ENCODE data around the gene CMAS. TPM values are rescaled to one million over a fixed set of nuclear protein-coding genes. Genes with fewer than 3 reads are reported as not detected.

Gene CMAS
- total RNA-seq, 1 experiment from 2014 or later: 37.7 TPM

DNA sequence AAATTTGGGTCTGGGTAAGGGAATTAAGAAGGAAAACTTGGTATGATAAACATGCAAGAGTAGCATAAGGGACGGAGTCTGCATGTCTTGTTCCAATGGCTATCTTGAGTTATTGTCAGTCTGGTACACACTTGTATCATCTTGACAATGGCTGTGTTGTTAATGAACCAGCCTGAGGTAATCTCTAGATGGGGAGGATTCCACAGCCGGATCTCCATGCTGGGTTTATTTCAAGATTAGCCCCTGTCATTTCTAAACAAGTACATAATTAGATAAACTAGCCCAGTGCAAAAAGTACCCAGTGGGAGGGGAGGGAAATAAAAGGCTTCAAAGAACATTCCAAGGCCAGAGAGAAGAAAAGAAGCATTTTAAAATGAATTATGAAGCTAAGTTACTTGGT lies 16.5 kb upstream of the CMAS start:
- BruUV-seq (replicated peaks): no TSS peak
- H3K27me3 ChIP-seq (replicated peaks; ENCODE audit: insufficient read depth, low read depth, low read length, poor library complexity): no peaks in the 10 kb centered on the region
- ChIA-PET CTCF (no interaction called here), POLR2A (ENCODE audit: low non-redundant PET) (no interaction called here)
- no peaks in the 10 kb centered on the region for H3K9me3 ChIP-seq (ENCODE audit: low read depth, low read length, poor library complexity, severe bottlenecking)
- no peaks in the 10 kb centered on the region for H3K4me1 ChIP-seq (ENCODE audit: insufficient read depth, low read length, poor library complexity, severe bottlenecking)
- no peak for DNase-seq (ENCODE audit: low spot score)
- no peak for TF ChIP-seq EZH2 (IDR thresholded peaks at IDR 0.05; ENCODE audit: borderline replicate concordance, low read depth, low read length, poor library complexity, severe bottlenecking)
- TF ChIP-seq, protein P1, sequence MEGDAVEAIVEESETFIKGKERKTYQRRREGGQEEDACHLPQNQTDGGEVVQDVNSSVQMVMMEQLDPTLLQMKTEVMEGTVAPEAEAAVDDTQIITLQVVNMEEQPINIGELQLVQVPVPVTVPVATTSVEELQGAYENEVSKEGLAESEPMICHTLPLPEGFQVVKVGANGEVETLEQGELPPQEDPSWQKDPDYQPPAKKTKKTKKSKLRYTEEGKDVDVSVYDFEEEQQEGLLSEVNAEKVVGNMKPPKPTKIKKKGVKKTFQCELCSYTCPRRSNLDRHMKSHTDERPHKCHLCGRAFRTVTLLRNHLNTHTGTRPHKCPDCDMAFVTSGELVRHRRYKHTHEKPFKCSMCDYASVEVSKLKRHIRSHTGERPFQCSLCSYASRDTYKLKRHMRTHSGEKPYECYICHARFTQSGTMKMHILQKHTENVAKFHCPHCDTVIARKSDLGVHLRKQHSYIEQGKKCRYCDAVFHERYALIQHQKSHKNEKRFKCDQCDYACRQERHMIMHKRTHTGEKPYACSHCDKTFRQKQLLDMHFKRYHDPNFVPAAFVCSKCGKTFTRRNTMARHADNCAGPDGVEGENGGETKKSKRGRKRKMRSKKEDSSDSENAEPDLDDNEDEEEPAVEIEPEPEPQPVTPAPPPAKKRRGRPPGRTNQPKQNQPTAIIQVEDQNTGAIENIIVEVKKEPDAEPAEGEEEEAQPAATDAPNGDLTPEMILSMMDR (conservative IDR thresholded peaks at IDR 0.05; ENCODE audit: low read depth, low read length): no peak
- intact Hi-C loops (cut with micrococcal nuclease; ENCODE audit: unreplicated experiment): no loop called here
- H3K4me3 ChIP-seq (ENCODE audit: low read depth, low read length, poor library complexity, severe bottlenecking): no peak overlapping the region
- no peak overlapping the region for H3K27ac ChIP-seq (ENCODE audit: low read depth, low read length, poor library complexity, severe bottlenecking)
- H3K36me3 ChIP-seq (ENCODE audit: insufficient read depth, low read length, poor library complexity, severe bottlenecking): no peaks in the 10 kb centered on the region

DNA sequence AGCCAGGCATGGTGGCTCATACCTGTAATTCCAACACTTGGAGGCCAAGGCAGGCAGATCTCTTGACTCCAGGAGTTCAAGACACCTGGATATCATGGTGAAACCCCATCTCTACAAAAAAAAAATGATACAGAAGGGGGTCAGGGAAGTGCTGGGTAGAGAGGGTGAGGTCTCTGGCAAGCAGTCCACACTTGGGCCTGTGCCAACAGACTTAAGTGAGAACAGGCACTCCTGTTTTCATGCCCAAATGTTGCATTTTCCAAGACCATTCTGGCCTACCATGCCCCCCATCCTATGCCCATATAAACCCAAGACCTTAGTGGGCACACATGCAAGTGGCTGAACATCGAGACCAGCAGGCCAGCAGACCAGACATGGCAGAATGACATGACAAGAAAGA lies 16.0 kb upstream of the CMAS start:
- no peak for DNase-seq (ENCODE audit: low spot score)
- no peak overlapping the region for H3K4me3 ChIP-seq (ENCODE audit: low read depth, low read length, poor library complexity, severe bottlenecking)
- H3K36me3 ChIP-seq (ENCODE audit: insufficient read depth, low read length, poor library complexity, severe bottlenecking): no peaks in the 10 kb centered on the region
- POLR2A ChIA-PET (ENCODE audit: low non-redundant PET): no interaction called here
- intact Hi-C loops (cut with micrococcal nuclease; ENCODE audit: unreplicated experiment): no loop called here
- no peaks in the 10 kb centered on the region for H3K27me3 ChIP-seq (replicated peaks; ENCODE audit: insufficient read depth, low read depth, low read length, poor library complexity)
- no peak overlapping the region for H3K27ac ChIP-seq (ENCODE audit: low read depth, low read length, poor library complexity, severe bottlenecking)
- H3K9me3 ChIP-seq (ENCODE audit: low read depth, low read length, poor library complexity, severe bottlenecking): no peaks in the 10 kb centered on the region
- CTCF ChIA-PET: no interaction called here
- H3K4me1 ChIP-seq (ENCODE audit: insufficient read depth, low read length, poor library complexity, severe bottlenecking): no peaks in the 10 kb centered on the region
- no peak for TF ChIP-seq EZH2 (IDR thresholded peaks at IDR 0.05; ENCODE audit: borderline replicate concordance, low read depth, low read length, poor library complexity, severe bottlenecking)
- TF ChIP-seq, protein P1 (conservative IDR thresholded peaks at IDR 0.05; ENCODE audit: low read depth, low read length): no peak
- BruUV-seq (replicated peaks): no TSS peak

DNA sequence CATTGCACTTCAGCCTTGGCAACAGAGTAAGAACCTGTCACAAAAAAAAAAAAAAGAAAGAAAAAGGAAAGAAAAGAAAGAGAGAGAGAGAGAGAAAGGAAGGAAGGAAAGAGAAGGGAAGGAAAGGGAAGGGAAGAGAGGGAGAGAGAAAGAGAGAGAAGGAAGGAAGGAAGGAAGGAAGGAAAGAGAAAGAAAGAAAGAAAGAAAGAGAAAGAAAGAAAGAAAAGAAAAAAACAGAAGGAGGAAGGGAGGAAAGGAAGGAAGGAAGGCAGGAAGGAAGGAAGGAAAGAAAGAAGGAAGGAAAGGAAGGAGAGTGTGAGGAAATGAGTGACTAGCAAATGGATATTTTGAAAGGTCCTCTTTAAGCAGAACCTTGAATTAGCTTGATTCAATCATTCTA lies 13.3 kb upstream of the CMAS start:
- H3K27ac ChIP-seq (ENCODE audit: low read depth, low read length, poor library complexity, severe bottlenecking): no peak overlapping the region
- TF ChIP-seq, protein P1 (conservative IDR thresholded peaks at IDR 0.05; ENCODE audit: low read depth, low read length): no peak
- no peak for TF ChIP-seq EZH2 (IDR thresholded peaks at IDR 0.05; ENCODE audit: borderline replicate concordance, low read depth, low read length, poor library complexity, severe bottlenecking)
- no peak for DNase-seq (ENCODE audit: low spot score)
- H3K4me3 ChIP-seq (ENCODE audit: low read depth, low read length, poor library complexity, severe bottlenecking): no peak overlapping the region
- BruUV-seq (replicated peaks): no TSS peak
- POLR2A ChIA-PET (ENCODE audit: low non-redundant PET): no interaction called here
- intact Hi-C loops (cut with micrococcal nuclease; ENCODE audit: unreplicated experiment): no loop called here
- H3K27me3 ChIP-seq (replicated peaks; ENCODE audit: insufficient read depth, low read depth, low read length, poor library complexity): no peaks in the 10 kb centered on the region
- CTCF ChIA-PET: no interaction called here
- H3K9me3 ChIP-seq (ENCODE audit: low read depth, low read length, poor library complexity, severe bottlenecking): no peaks in the 10 kb centered on the region
- H3K36me3 ChIP-seq (ENCODE audit: insufficient read depth, low read length, poor library complexity, severe bottlenecking): no peaks in the 10 kb centered on the region
- no peaks in the 10 kb centered on the region for H3K4me1 ChIP-seq (ENCODE audit: insufficient read depth, low read length, poor library complexity, severe bottlenecking)
